Measurements from ENCODE around the gene TUBA4B.

TUBA4B gene

GRCh38 chr2:219287580-219288265 is 34.7 kb downstream of the TUBA4B start:
- H3K4me3 ChIP-seq (ENCODE audit: low read depth, low read length): no peak overlapping the region
- no peak for TF ChIP-seq CTCF (IDR thresholded peaks at IDR 0.05; ENCODE audit: insufficient read depth, low read depth, low read length, missing control alignments)
- no peak for DNase-seq (ENCODE audit: low read depth)

GRCh38 chr2:219289195-219289536 is 36.1 kb downstream of the TUBA4B start:
- DNase-seq (ENCODE audit: low read depth): no peak
- H3K4me3 ChIP-seq (ENCODE audit: low read depth, low read length): no peak overlapping the region
- no peak for TF ChIP-seq CTCF (IDR thresholded peaks at IDR 0.05; ENCODE audit: insufficient read depth, low read depth, low read length, missing control alignments)

GRCh38 chr2:219289537-219290361 is 36.7 kb downstream of the TUBA4B start:
- H3K4me3 ChIP-seq (ENCODE audit: low read depth, low read length): no peak overlapping the region
- no peak for TF ChIP-seq CTCF (IDR thresholded peaks at IDR 0.05; ENCODE audit: insufficient read depth, low read depth, low read length, missing control alignments)
- DNase-seq (ENCODE audit: low read depth): no peak

GRCh38 chr2:219290381-219291171 is 37.5 kb downstream of the TUBA4B start:
- no peak for TF ChIP-seq CTCF (IDR thresholded peaks at IDR 0.05; ENCODE audit: insufficient read depth, low read depth, low read length, missing control alignments)
- DNase-seq (ENCODE audit: low read depth): no peak
- no peak overlapping the region for H3K4me3 ChIP-seq (ENCODE audit: low read depth, low read length)

- no peak for TF ChIP-seq CTCF (IDR thresholded peaks at IDR 0.05; ENCODE audit: insufficient read depth, low read depth, low read length, missing control alignments)
- DNase-seq (ENCODE audit: low read depth): no peak
- H3K4me3 ChIP-seq (ENCODE audit: low read depth, low read length): no peak overlapping the region
Observed at GRCh38 chr2:219291394-219291793, 38.4 kb downstream of the TUBA4B start.

GRCh38 chr2:219291910-219292490 is 39.0 kb downstream of the TUBA4B start:
- no peak overlapping the region for H3K4me3 ChIP-seq (ENCODE audit: low read depth, low read length)
- DNase-seq (ENCODE audit: low read depth): no peak
- no peak for TF ChIP-seq CTCF (IDR thresholded peaks at IDR 0.05; ENCODE audit: insufficient read depth, low read depth, low read length, missing control alignments)
